NCI-H1092 (cell line): ENCODE data around the gene EPS8L3.
"Not testable (repeated sequence)": the region's sequence is repeated elsewhere in the genome, so short reads cannot be mapped to it uniquely, and the experiment has no call there.

Source experiments
- DNase-seq: peaks from one replicate; lab custom pipeline; 2025; lab: John Stamatoyannopoulos, UW

The EPS8L3 gene

DNA sequence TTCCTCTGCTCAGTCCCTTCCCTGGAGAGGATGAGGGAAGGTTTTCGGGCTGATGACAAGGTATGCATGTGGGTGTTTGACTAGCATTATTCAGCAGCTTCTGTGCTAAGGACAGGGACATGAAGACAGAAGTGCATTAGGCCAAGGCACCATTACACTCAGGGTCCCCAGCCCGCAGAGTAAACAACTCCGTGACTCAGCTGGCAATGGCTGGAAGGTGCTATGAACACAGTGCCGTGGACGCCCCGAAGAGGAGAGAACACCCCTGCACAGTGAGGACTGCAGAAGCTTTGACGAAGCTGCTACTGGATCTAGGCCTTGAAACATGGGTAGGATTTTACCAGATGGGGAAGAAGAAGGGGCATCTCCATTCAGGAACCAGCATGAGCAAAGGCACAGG, 13.7 kb upstream of the EPS8L3 start:
- DNase-seq, result no peak

DNA sequence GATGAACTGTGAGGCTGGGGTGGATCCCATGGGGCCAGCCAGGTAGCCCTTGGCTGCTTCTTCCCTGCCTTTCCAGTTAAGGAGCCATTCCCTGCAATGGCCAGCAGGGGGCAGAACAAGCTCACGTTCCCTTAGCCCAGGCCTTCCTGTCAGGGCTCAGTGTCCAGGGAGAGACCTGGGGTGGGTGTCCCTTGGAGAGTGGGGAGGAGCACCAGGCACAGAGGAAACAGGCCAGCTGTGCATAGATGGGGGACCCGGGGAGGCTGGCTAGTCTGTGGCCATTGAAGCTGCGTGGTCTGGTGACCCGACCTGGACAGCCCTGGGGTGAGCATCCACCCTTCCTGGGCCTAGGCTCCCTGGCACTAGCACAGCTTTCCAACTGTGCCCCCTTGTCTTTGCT, 13.2 kb upstream of the EPS8L3 start:
- peak; percentile 73 for DNase-seq

DNA sequence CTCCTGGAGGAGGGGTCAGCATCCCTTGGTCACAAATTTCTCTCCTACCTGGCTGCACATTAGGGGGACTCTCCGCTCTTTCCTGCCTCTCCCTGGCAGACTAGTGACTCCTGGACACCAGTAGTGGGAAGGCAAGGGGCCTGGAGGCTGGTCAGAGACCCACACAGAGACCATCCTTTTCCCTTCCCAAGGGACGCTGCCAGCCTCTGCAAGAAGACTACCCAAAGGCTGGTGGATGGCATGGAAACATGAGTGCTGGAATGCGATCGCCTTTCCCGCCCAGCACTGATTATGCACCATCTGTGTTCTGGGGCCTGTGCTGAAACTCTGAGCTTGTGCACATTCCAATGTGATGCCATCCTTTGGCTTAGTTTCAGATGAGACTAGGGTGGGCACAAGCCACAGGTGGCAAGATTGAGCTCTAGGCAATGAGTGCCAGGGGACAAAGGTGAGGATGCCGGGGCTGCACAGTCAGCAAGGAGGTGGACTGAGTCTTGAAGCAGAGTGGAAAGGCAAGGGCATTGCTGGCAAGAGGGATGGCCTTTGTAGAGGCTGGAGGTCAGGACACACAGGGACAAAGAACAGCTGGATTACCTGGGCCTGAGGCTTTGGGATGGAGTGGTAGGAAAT, 12.6 kb upstream of the EPS8L3 start:
- DNase-seq, result no peak

DNA sequence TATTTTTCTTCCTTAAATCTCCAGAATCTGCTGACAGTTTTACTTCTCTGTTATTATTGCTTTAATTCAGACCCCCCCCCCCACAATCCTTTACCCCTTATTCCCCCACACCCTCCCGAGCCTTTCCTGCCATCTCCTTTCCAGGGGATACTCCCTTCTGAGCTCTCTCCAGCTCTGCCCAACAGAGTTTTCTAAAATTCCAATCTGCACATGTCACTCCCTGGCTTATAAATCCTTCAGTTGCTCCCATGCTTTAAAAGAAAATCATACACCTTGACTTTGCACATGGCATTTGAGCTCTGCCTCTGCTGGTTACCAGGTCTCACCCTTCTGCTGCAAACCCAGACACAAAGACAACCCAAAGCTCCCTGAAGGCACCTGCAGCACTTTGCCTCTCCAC, 11.7 kb upstream of the EPS8L3 start:
- no peak for DNase-seq

DNA sequence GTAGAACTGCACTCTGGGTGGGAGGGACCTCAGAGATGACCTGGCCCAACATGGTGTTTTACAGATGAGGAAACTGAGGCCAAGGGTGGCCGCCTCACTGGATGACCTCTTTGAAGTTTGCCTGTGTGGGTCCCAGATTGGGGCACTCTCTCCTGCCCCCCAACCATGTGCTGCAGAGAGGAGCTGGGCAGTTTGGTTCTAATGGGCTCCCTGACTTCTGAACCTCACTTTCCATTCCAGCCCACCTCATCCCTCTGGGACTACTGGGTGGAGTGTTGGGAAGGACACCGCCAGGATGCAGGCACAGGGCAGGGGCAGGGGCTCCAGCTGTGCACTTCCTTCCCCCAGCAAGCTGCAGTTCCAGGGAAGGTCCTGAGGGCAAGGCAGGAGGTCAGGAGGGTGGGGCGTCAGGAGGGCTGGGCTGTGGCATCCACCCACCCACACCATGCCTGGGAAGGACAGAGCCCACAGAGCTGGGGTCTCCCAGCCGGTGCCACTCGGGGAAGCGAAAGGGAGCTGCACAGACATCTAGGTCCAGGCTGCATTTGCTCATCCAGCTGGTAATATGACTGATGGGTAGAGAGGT, 10.3 kb upstream of the EPS8L3 start:
- DNase-seq, result no peak

DNA sequence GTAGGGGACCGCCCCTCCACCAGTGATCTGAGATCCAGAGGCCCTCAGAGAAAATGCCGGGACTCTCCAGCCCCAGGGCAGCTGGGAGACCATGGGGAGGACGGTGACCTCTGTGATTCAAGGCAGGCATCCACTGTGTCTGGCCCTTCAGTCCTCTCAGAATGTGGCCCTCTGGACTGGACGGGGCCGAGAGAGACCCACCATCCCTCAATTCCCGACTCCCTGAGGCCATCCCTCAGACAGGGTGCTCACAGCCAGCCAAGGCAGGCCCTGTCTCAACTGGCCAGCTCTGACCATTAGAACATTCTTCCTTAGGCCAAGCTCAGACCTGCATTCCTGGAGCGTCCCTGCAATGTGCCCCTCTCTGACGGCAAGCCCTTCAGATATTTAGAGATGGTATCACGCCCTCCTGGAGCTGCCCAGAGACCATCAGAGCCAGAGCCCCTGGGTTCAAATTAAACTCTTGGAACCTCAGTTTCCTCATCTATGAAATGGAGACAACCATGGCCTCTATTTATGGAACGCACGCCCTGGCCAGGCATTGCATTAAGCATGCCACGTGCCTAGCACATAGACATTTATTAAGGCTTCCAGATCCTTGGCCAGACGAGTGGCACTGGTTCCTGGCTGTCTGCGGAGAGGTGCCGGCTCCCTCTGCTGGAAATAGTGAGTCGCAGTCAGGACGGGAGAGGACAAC, 9.6 kb upstream of the EPS8L3 start:
- peak; percentile 79 for DNase-seq

DNA sequence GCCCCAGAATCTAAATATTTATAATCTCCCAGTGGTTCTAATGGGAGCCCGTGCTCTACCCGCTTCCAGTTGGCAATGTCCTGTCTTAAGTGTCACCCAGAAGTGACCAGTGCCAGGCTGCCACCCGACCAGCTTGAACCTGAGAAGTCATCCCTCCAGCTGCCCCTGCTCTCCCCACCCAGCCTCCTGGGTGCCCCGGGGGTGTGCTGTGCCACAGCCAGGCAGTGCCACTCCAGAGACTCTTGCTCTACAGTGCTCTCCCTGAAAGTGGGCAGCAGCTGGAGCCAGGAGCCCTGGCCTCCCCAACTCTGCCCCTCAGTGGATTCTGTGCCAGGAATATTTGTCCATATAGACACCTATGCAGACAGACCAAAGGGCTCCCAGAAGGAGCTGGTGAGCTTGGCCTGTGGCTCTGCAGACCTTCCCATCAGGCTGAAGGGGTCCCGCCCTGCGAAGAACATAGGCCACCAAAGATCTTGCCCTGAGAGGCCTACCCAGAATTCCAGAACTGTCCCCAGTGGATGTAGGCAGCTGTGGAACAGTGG, 9.0 kb upstream of the EPS8L3 start:
- DNase-seq, result no peak

DNA sequence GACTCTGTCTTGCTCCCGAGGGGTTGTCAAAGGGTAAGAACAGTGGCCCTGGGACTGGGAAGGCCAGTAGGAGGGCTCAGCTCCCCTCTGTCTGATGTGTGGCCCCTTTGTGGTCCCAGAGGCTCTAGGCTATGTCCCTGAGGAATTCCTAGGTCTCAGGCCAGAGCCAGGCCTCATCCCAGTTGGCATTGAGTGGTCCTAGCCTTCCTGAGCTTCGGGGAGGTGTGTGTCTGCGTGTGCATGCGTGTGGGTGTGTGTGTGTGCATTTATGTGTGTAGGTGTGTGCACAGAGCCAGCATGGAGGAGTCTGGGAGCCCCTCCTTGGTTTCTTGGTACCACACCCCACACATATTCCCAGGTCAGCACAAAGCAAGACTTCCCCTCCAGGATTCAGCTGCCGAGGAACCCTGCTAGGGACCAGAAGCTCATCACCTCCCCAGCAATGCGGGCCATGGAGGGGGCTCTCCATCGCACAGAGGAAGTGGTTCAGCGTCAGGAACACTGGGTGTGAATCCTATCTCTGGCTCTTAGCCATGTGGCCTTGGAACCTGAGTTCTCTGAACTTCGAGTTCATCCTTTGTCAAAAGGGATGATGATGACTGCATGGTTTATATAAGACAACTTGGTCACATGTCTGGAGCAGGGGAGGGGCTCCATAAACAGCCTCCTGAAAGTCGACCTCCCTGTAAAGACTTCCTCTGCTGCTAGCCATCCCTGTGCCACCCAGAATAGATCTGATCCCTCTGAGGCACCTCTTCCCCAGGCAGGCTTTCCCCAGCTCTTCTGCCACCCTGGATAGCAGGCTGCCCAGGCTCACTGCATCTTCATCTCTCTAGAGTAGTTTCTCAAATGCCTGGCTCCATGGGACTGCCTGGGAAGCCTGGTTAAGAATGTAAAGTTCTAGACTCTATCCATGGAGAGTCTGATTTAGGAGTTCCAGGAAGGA, 8.3 kb upstream of the EPS8L3 start:
- DNase-seq, result no peak

DNA sequence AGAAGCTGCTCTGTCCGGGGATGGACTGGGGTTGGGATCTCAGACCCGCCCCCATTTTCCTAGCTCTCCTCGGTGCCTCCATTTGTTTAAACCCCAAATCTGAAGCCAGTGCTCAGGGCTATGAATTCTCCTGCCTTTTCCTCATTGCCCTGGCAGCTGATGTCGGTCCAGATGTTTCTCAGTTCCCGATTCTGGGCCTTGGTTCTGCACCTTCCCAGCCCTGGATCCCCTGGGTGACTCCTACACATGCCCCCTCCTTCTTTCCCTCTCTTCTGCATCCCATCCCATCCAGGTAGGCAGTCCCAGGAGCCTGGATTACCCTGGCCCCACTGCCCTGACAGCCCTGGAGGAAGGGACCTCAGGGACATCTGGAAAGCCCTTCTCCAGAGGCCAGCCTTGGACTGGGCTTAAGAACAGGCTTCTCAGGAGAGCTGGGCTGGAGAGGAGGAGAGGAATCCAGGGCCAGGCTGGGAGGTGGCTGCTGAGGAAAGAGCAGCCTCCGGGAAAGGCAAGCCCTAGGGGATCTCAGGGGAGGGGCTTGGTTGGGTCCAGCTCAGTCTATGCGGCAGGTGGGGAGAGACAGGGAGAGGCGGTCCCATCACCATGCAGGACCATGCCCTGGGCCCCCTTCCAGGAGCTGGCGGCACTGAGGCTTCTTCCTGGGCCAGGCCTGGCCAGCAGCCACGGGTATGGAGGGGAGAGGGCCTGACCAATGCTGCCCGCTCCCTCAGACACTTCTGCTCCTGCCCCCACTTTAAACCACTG, 6.8 kb upstream of the EPS8L3 start:
- DNase-seq, result no peak

DNA sequence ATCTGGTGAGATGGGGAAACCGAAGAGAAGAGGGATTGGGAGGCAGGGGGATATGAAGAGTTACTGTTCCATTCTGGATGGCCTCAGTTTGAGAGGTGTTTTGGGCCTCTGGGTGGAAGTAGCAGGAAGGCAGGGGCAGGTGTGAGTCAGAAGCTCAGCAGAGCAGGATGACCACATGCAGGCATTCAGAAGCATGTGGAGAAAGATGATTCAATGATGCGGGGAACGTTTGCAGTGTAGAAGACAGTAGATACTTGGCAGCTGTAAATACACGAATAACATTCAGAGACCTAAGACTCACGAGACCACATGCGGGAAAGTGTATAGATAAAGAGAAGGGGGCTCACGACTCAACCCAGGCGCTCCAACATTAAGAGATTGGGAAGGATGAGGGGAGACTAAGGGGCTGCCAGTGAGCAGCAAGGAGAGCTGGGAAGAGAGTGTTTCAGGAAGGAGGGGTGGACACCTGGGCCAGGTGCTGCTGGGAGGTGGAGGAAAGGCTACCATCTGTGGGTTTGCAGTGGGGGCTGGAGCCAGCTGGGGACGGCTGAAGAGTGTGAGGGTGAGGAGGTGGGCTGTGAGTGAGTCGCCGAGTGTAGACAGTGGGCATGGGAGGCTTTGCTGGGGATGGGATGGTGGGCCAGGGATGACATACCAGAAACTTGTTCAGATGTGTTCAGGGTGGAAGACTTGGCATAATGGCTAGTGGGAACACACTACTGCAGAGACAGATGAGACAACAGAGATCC, 5.8 kb upstream of the EPS8L3 start:
- DNase-seq, result no peak

DNA sequence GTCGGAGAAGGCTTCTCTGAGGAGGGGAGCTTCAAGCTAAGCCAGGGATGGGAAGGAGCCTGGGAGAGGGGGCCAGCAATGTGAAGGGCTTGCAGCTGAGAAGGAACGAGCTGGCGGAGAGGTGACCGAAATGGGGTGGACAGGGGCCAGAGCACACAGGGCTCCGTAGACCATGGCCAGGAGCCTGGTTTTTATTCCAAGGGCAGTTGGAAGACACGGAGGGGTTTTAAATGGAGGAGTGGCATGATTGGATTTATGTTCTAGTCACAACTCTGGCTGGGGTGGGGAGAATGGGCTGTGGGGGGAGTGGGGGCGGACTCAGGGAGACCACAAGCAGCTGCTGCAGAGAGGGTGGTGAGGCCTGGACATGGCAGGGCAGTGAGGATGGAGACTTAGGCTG, 5.1 kb upstream of the EPS8L3 start:
- no peak for DNase-seq

DNA sequence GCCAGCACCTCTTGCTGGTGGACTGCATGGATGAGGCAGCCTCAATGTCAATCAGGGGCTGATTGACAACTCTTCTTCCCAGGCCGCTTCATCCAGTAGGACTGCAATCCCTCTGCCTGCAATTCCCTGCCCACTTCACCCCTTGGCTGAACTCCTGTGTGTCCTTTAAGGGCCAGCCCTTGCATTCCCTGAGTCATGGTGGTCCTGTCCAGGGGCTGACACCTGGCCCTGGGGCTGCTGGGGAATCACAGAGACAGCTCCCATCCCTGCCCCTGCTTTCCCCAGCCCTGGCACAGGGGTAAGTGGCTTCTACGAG, 4.6 kb upstream of the EPS8L3 start:
- DNase-seq, result no peak

DNA sequence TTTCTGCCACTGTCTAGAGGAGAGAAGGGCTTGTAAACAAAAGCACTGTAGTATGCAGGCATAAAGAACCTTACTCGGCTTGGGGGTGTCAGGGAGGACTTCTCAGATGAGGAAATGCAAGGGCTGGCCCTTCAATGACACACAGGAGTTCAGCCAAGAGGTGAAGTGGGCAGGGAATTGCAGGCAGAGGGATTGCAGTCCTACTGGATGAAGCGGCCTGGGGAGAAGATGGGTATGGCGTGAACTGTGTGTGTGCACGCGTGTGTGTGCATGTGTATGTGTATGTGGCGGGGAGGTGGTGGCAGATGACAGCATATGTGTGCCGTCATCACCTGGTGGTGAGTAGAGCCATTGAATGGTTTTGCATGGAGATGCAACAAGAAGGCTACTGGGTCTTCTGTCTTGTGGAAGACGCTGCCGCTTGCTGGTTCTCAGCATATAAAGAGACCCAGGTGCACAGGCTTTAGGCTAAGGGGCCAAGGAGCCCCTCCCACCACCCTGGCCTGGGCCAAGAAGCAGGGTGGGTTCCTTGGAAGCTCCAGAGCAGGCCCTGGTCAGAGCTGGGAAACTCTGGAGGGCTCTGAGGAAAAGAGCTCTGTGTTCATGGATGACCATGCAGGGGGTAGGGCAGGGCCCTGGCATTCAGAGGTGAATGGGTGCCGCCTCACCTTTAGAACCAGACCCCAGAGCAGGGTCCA, 4.1 kb upstream of the EPS8L3 start:
- DNase-seq, result no peak

DNA sequence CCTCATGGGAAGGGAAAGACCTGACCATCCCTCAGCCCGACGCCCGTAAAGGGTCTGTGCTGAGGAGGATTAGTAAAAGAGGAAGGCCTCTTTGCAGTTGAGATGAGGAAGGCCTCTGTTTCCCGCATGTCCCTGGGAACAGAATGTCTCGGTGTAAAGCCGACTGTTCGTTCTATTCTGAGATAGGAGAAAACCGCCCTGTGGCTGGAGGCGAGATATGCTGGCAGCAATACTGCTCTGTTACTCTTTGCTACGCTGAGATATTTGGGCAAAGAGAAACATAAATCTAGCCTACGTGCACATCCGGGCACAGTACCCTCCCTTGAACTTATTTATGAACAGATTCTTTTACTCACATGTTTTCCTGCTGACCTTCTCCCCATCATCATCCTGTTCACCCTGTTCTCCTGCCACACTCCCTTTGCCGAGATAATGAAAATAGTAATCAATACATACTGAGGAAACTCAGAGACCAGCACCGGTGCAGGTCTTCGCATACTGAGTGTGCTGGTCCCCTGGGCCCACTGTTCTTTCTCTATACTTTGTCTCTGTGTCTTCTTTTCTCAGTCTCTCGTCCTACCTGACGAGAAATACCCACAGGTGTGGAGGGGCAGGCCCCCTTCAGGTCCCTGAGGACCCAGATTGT, 3.4 kb upstream of the EPS8L3 start:
- DNase-seq, result not testable (repeated sequence)

DNA sequence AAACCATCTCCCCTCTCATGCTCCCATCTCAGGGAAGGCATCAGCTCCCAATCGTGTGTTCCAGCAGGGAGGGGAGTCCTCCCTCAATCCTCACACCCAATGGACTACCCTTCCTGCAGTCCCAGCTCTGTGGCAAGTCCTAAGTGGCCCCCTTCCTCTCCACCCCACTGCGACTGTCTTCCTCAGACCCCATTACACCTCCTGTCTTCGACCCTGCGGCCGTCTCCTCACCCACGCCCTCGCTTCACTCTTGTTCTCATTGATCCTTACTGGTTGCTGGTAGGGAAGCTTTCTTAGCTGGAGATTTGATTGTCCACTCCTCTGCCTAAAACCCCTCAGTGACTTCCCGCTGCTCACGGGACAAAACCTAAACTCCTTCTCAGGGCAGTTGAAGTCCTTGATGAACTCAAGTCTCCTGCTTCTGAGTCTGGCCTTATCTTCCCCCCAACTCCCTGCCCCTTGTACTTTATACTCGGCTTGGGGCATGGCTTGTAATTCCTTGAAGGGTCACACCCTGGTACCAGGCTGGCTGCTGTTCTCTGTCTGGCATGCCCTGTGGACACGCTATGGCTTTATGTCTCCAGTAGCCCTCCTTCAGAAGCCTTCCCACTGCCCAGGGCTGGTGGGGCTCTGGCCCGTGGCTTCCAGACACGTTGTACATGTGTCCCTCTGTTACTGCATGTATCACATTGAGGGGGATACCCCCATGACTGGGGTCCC, 2.3 kb upstream of the EPS8L3 start:
- no peak for DNase-seq

DNA sequence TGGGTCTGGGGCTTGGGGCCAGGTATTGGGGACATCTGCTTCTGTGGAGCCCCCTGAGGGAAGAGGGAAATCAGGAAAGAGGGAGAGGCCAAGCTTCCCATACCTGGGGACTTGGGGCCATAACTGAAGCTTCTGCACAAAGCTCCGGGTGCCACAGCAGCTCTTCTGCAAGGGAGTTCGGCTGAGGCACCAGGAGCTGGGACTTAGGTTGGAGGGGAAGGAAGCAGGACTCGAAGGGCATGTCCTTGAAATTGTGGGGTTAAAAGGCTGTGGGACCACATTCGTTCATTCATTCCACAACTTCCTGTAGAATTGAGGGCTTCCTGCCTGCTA, 1.7 kb upstream of the EPS8L3 start:
- no peak for DNase-seq

DNA sequence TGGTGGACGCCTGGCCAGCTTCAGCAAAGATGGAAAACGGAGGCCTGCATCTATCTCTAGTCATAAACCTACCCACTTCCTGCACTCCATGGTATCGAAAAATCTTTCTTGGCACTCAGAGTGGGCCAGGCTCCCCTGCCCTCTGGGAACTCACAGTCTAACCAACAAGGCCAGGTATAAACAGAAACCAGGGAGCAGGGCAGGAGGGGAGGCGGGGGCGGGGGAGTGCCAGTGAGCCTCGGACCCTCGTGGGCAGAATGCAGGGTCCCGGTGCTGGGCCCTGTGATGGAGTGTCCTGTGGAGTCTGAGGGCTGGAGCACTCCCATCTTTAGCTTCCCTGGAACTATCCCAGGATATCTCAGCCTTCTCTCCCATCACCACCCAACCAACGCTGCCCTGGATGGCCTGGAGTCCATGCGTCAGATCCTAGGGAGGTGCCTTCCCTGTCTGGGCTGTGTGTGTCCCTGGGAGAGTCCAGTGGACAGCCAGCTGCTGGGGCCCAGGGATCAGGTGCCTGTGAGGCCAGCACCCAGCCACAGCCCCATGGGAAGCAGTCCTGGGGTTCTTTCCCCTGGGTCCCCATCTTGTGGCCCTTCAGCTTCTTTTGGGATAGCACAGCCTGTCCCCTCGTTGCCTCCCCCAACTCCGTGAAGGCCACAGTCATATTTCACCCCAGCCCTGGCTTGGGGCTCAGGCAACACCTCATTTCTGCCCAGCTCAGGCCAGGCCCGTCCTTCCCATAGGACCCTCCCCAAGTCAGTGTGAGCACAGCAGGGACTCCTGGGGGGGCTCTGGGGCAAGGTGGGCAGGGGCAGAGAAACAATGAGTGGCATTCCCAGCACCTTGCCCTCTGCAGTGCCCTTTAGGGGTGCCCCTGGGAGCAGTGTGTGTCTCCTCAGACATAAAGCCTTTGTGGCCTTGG, 1.1 kb upstream of the EPS8L3 start:
- no peak for DNase-seq
